GM18499 (cell line): ENCODE measurements around the gene CSNK1E.

ENCODE experiments used
- ATAC-seq: cut with Tn5 transposase; IDR thresholded peaks from one replicate; pipeline ENCODE4 v1.9.1; 2021; ENCODE audit warnings: moderate number of reproducible peaks; ENCODE audit not compliant: insufficient read depth, unreplicated experiment

Gene CSNK1E

DNA sequence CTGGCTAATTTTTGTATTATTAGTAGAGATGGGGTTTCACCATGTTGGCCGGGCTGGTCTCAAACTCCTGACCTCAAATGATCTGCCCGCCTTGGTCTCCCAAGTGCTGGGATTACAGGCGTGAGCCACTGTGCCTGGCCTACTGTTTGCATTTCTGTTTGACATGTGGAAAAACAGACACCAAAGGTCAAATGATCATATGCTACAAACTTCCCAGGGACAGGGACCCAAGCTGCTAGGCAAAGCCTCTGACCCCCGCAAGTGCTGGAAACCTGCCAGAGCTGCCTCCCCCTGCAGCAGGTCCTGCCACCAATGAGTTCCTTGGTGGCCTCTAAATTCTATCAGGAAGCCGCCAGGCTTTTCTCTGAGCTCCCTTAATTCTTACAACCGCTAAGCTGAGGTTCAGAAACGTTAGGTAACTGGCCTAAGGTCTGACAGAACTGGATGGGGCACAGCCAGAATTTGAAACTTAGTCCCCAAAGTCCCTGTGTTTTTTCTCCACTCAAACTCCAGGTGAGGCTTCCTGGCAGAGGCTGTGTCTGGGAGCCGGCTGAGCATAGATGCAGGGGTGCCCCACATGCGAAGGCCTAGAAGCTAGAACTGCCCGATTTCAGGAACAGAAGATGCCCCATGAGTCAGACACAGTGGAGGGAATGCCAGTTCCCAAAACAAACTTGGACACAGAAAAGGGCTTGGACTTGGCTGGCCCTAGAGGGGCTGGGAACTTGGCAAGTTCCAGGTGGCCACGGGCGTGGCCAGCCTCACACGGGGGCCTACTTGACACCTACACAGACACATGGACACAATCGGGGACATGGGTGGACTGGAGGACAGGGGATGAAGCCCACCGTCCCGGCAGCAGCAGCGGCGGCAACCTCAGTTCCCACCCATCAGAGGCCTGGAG, 7.4 kb downstream of the CSNK1E start:
- ATAC-seq, result no peak

DNA sequence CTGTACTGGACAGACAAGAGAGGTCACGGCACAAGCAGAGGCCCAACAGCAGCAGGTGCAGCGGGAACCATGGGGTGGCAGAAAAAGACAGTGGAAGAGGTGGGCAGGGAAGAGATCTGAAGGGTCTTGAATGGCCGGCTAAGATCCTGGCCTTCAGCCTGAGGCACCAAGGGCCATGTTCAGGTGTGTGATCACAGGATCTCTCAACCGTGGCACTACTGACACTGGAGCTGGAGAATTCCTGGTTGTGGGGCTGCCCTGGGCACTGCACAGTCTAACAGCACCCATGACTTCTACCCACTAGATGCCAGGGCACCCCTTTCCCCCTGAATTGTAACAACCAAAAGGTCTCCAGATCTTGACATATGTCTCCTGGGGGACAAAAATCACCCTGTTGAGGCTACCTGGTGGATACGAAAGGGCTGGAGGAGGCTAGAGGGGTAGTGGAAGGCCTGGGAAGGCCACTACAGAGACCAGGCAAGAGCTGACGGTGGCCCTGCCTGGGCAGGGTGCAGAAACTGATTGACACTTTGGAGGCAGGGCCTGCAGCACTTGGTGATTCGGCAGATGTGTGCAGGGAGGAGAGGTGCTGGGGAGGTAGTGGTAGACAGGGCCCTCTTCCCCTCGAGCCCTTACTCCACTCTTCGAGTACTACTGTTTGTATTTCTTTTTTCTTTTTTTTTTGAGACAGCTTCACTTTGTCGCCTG, 8.3 kb downstream of the CSNK1E start:
- no peak for ATAC-seq

DNA sequence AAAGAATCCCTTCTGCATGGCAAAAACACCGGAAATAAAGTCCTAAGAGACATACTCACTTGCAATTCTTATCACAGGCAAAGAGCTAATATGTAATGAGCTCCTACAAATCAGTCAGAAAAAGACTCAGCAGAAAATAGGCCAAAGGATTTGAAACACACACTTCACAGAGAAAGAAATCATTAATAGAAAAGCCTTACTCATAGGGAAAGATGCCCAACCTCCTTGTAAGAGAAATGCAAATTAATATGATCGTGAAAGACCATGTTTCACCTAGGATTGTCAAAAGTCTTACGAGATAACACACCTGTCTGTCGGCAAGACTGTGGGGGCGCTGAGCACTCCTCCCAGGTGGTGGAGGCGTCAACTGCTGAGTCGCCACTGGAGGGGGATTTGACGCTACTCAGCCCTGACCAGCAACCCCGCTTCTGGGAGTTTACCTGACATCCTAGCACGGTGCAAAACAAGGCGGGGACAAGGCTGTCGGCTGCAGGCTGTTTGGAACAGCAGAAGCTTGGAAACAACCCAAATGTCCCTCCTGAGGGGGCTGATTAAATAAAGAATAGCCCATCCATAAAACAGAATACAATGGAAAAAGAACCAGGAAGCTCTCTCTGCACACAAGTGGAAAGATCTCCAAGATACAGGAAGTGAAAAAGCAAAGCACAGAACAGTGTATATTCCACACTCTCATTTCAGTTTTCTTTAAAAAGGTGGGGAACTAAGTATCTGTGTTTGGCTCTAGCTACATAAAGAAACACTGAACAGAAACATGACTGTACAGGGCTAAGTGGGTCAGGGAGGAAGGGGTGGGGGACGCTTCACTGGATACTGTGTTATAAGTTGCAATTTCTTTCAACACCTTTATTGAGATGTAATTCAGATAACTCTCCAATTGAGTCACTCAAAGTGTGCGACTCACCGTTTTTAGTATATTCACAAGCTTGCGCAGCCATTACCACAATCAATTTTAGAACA, 11.5 kb downstream of the CSNK1E start:
- no peak for ATAC-seq

DNA sequence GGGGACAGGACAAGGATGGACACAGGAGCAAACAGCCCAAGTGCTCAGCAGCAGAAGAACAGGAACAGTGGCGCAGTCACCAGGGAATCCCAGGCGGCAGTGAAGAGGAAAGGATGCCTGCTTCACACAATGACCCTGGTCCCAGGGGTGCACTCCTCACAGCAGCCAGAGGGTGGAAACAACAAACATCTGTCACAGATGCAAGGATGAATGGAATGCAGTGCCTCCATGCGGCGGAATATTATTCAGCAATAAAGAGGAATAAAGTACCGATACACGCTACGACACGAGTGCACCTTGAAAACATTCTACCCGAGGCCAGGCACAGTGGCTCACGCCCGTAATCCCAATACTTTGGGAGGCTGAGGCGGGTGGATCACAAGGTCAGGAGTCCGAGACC, 12.7 kb downstream of the CSNK1E start:
- no peak for ATAC-seq

GRCh38 chr22:38303974-38304373, 13.3 kb downstream of the CSNK1E start:
- no peak for ATAC-seq

DNA sequence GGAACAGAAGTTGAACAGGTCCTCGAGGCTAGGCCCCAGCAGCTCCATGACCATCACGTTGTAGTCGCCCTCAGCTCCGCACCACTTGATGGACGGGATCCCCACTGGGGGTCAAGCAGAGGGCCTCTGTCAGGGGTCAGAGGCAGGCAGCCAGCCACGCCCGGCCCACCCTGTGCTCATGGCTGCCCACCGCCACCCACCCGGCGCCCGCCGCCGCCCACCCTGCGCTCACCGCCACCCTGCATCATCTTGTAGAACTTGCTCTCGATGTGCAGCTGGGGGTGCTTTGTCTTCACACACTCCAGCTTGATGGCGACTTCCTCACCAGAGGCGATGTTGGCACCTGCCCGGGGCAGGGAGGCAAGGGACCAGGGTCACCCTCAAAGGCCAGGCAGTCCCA, 14.3 kb downstream of the CSNK1E start:
- ATAC-seq, result no peak

DNA sequence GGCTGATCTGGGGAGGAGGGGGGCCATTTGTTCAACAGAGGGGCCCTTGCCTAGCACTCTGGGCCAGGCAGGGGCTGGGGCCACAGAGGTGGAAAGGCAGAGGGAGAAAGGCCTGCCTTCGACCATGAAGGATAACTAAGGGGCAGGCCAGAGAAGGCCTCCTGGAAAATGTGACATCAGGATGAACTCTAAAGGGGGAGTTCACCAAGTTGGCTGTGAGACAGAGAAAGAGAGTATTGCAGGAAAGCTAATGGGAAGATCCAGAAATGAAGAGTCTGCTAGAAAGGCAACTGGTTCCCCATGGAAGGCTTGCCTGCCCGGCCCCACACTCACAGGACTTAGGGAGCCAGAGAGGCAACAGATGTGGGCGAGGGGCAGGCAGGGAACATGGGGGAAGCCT, 16.3 kb downstream of the CSNK1E start:
- ATAC-seq, result no peak

- no peak for ATAC-seq
Observed at GRCh38 chr22:38300197-38300945, 16.9 kb downstream of the CSNK1E start.

GRCh38 chr22:38299770-38300102, 17.5 kb downstream of the CSNK1E start:
- ATAC-seq, result no peak

GRCh38 chr22:38298312-38299005, 18.8 kb downstream of the CSNK1E start:
- no peak for ATAC-seq

- no peak for ATAC-seq
Observed at GRCh38 chr22:38296372-38296771, 20.9 kb downstream of the CSNK1E start.

GRCh38 chr22:38295863-38296262, 21.4 kb downstream of the CSNK1E start:
- ATAC-seq, result no peak

GRCh38 chr22:38295339-38295738, 21.9 kb downstream of the CSNK1E start:
- no peak for ATAC-seq

DNA sequence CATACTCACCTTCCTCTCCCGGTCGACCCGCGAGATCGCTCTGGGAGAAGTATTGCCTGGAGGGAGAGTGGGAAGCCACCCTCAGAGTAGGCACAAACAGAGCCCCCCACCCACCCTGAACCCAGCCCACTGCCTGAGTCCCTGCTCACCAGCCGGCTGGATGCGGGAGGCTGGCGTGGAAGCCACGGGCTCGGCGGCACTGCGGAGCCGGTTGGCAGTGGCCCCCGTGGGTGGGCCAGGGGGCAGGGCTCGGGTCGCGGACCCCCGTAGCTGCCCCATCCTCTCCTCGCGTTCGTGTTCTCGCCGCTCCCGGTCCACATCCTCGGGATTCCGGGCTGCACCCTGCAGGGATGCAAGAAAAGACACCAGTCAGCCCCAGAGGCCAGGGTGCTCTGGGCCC, 23.0 kb downstream of the CSNK1E start:
- no peak for ATAC-seq

DNA sequence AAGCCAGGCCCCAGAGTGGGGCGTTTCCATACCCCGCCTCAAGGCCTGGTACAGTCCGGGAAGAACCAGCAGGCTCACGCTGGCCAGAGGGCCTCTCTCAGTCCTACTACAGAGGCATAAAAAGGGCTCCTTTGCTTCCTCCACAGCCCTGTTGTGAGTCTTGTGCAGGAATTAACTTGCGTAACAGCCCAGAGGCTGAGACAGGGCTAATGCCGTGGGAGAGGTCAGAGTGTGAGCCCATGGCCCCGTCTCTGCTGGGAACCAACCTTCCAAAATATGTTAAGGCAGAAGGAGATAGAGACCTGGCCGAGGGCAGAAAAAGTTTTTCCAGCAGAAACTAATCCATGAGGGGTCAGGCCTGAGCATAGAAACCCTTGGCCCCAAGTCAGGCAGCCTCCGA, 24.5 kb downstream of the CSNK1E start:
- no peak for ATAC-seq

DNA sequence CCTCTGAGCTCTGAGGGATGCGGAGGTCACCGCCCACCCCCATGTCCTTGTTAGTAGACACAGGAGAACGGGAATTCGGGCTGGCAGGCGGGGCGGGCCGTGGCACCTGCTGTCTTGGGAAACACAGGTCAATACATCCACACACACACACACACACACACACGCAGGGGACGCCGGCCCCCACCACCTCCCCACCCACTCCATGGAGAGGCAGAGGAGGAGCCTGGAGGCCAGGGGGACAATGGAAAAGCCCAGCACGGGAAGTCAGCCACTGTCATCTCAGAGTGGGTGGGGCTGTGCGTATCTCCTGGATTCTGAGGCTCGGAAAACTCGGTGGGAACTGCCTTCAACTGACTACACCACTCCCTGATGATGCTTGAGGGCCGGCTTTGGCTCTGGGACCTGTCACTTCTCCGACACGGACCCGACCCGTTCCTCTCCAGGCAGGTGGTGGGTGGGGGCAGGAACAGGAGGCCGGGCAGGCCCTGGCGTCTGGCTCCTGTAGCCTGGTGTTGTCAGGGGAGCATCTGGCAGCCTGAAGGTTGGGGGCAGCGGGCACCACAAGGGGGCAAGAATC, 25.9 kb downstream of the CSNK1E start:
- no peak for ATAC-seq

GRCh38 chr22:38290347-38290746, 26.9 kb downstream of the CSNK1E start:
- ATAC-seq, result no peak

- ATAC-seq, result no peak
Observed at GRCh38 chr22:38289583-38290082, 27.6 kb downstream of the CSNK1E start.
